ENCODE measurements around the gene RUBCNL. TPM values are rescaled to one million over a fixed set of nuclear protein-coding genes. Genes with fewer than 3 reads are reported as not detected.

Gene RUBCNL
- total and polyA plus RNA-seq, 4 donors = 0.36 to 4.2 (median 0.96) TPM

GRCh38 chr13:46332772-46333171 is 54.3 kb downstream of the RUBCNL start:
- no peak overlapping the region for H3K4me3 ChIP-seq (ENCODE audit: low read depth in 1 of 3, low read length in 3 of 3)
- 61% methylated on average over 5 of the region's 5 CpGs for WGBS
- TF ChIP-seq CTCF (IDR thresholded peaks at IDR 0.05; ENCODE audit: low read depth, low read length, missing input control) (no peak), EGR1 (IDR thresholded peaks at IDR 0.05; ENCODE audit: low read depth in 2 of 2) (no peak)
- TF ChIP-seq, protein P1, sequence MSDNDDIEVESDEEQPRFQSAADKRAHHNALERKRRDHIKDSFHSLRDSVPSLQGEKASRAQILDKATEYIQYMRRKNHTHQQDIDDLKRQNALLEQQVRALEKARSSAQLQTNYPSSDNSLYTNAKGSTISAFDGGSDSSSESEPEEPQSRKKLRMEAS (IDR thresholded peaks at IDR 0.05) = no peak
- H3K36me3 ChIP-seq (ENCODE audit: control insufficient read depth in 4 of 4, insufficient read depth in 3 of 4, low read depth in 1 of 4, low read length in 3 of 4) = no peaks in the 10 kb centered on the region
- no peak for DNase-seq (ENCODE audit: low spot score)
- H3K27ac ChIP-seq (ENCODE audit: low read depth in 1 of 2, low read length in 2 of 2) = no peak overlapping the region
- H3K27me3 ChIP-seq (ENCODE audit: control insufficient read depth in 4 of 4, insufficient read depth in 4 of 4, low read length in 3 of 4) = no peaks in the 10 kb centered on the region
- H3K4me1 ChIP-seq (ENCODE audit: control insufficient read depth in 4 of 4, insufficient read depth in 4 of 4, low read length in 3 of 4) = peaks cover 0 to 3% (median 0%) of the 10 kb centered on the region in 4 donors
- H3K9ac ChIP-seq (ENCODE audit: low read depth in 1 of 2, low read length in 2 of 2) = no peak overlapping the region
- H3K9me3 ChIP-seq (ENCODE audit: control insufficient read depth in 4 of 4, low read length in 3 of 4) = peaks cover 0 to 2% (median under 1%) of the 10 kb centered on the region in 4 donors

- 88% methylated on average over 7 of the region's 7 CpGs for WGBS
- Histone ChIP-seq H3K4me3 (ENCODE audit: low read depth in 1 of 3, low read length in 3 of 3) (no peak overlapping the region), H3K36me3 (ENCODE audit: control insufficient read depth in 4 of 4, insufficient read depth in 3 of 4, low read depth in 1 of 4, low read length in 3 of 4) (no peaks in the 10 kb centered on the region), H3K9ac (ENCODE audit: low read depth in 1 of 2, low read length in 2 of 2) (no peak overlapping the region), H3K27ac (ENCODE audit: low read depth in 1 of 2, low read length in 2 of 2) (no peak overlapping the region), H3K4me1 (ENCODE audit: control insufficient read depth in 4 of 4, insufficient read depth in 4 of 4, low read length in 3 of 4) (peaks cover 0 to 3% (median 0%) of the 10 kb centered on the region in 4 donors), H3K9me3 (ENCODE audit: control insufficient read depth in 4 of 4, low read length in 3 of 4) (no peaks in the 10 kb centered on the region), H3K27me3 (ENCODE audit: control insufficient read depth in 4 of 4, insufficient read depth in 4 of 4, low read length in 3 of 4) (no peaks in the 10 kb centered on the region)
- TF ChIP-seq, protein P2, sequence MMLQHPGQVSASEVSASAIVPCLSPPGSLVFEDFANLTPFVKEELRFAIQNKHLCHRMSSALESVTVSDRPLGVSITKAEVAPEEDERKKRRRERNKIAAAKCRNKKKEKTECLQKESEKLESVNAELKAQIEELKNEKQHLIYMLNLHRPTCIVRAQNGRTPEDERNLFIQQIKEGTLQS (IDR thresholded peaks at IDR 0.05) = no peak
- TF ChIP-seq, protein P1 (IDR thresholded peaks at IDR 0.05) = no peak
- DNase-seq (ENCODE audit: low spot score) = no peak
Measured at GRCh38 chr13:46329624-46330023, 57.4 kb downstream of the RUBCNL start.

GRCh38 chr13:46327246-46327645 is 59.8 kb downstream of the RUBCNL start:
- Histone ChIP-seq H3K9ac (ENCODE audit: low read depth in 1 of 2, low read length in 2 of 2) (no peak overlapping the region), H3K27ac (ENCODE audit: low read depth in 1 of 2, low read length in 2 of 2) (no peak overlapping the region), H3K9me3 (ENCODE audit: control insufficient read depth in 4 of 4, low read length in 3 of 4) (no peaks in the 10 kb centered on the region), H3K4me1 (ENCODE audit: control insufficient read depth in 4 of 4, insufficient read depth in 4 of 4, low read length in 3 of 4) (no peaks in the 10 kb centered on the region), H3K4me3 (ENCODE audit: low read depth in 1 of 3, low read length in 3 of 3) (no peak overlapping the region), H3K36me3 (ENCODE audit: control insufficient read depth in 4 of 4, insufficient read depth in 3 of 4, low read depth in 1 of 4, low read length in 3 of 4) (no peaks in the 10 kb centered on the region), H3K27me3 (ENCODE audit: control insufficient read depth in 4 of 4, insufficient read depth in 4 of 4, low read length in 3 of 4) (no peaks in the 10 kb centered on the region)
- 70% methylated on average over 1 of the region's 1 CpG for WGBS
- TF ChIP-seq FOXA2 (IDR thresholded peaks at IDR 0.05) (no peak), FOXA1 (IDR thresholded peaks at IDR 0.05) (no peak), RAD21 (IDR thresholded peaks at IDR 0.05) (no peak), SP1 (IDR thresholded peaks at IDR 0.05) (no peak), EGR1 (IDR thresholded peaks at IDR 0.05; ENCODE audit: low read depth in 2 of 2) (no peak), YY1 (IDR thresholded peaks at IDR 0.05) (no peak), ZBTB33 (IDR thresholded peaks at IDR 0.05) (no peak), HNF4G (IDR thresholded peaks at IDR 0.05) (no peak), RXRA (IDR thresholded peaks at IDR 0.05) (no peak), HNF4A (conservative IDR thresholded peaks at IDR 0.05) (no peak), NR2F2 (IDR thresholded peaks at IDR 0.05) (no peak), TAF1 (conservative IDR thresholded peaks at IDR 0.05) (no peak), CTCF (IDR thresholded peaks at IDR 0.05; ENCODE audit: low read depth, low read length, missing input control) (no peak), JUND (IDR thresholded peaks at IDR 0.05) (no peak), GABPA (IDR thresholded peaks at IDR 0.05 in 1 of 2, conservative IDR thresholded peaks at IDR 0.05 in 1 of 2) (no peak)
- TF ChIP-seq, protein P2 (IDR thresholded peaks at IDR 0.05) = no peak
- TF ChIP-seq, protein P1 (IDR thresholded peaks at IDR 0.05) = no peak
- no peak for DNase-seq (ENCODE audit: low spot score)

Measured in liver (tissue), 9 donors.